GM23338 (cell line): Measurements from ENCODE around the gene ZNF142.

Experiments used
- EZH2phosphoT487 ChIP-seq: fragments of 200-600 bp; sonication (generic); IDR thresholded peaks from one replicate; pipeline ENCODE4 v1.8.1; 2018; ENCODE audit warnings: antibody characterized with exemption; ENCODE audit not compliant: unreplicated experiment
- POLR2AphosphoS5 ChIP-seq: IDR thresholded peaks from 2 replicates; pipeline ENCODE4 v1.6.1; 2016; ENCODE audit warnings: antibody characterized with exemption, low read depth
- TF ChIP-seq, protein P1 (sequence below), 2 experiments: fragments of 200-600 bp in 1 of 2; sonication (generic) in 1 of 2; conservative IDR thresholded peaks; 2 replicates each; pipeline versions ENCODE4 v1.5.1 to v1.6.1; 2016 to 2017; ENCODE audit warnings: antibody characterized with exemption in 2 of 2, low read depth in 2 of 2, mild to moderate bottlenecking in 2 of 2, moderate library complexity in 1 of 2

DNA sequence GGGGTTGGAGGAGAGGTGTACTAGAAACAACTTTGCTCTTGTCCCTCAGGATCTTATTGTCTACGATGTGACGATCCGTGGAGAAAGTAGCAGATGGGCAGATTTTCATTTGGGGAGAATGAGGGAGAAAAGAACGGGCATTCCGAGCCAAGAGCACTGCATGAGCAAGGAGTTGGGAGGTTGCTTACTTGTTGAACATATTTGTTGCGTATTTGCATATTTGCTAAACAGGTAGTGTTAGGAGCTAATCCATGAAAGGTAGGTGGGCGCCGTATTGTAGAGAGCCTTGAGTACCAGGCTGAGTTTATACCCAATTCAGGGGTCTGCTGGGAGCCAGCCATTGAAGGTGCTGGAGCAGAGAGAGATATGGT is 550 bp upstream of the ZNF142 start:
- TF ChIP-seq, protein P1, sequence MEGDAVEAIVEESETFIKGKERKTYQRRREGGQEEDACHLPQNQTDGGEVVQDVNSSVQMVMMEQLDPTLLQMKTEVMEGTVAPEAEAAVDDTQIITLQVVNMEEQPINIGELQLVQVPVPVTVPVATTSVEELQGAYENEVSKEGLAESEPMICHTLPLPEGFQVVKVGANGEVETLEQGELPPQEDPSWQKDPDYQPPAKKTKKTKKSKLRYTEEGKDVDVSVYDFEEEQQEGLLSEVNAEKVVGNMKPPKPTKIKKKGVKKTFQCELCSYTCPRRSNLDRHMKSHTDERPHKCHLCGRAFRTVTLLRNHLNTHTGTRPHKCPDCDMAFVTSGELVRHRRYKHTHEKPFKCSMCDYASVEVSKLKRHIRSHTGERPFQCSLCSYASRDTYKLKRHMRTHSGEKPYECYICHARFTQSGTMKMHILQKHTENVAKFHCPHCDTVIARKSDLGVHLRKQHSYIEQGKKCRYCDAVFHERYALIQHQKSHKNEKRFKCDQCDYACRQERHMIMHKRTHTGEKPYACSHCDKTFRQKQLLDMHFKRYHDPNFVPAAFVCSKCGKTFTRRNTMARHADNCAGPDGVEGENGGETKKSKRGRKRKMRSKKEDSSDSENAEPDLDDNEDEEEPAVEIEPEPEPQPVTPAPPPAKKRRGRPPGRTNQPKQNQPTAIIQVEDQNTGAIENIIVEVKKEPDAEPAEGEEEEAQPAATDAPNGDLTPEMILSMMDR (conservative IDR thresholded peaks at IDR 0.05; ENCODE audit: low read depth in 2 of 2) = no peak
- no peak for TF ChIP-seq POLR2AphosphoS5
- no peak for TF ChIP-seq EZH2phosphoT487
